GM18519 (cell line): ENCODE results near the gene EML6.

Experiments used
- ATAC-seq: cut with Tn5 transposase; IDR thresholded peaks from one replicate; pipeline ENCODE4 v1.9.1; 2021; ENCODE audit warnings: mild to moderate bottlenecking, moderate library complexity; ENCODE audit not compliant: unreplicated experiment, low FRiP score

EML6 gene

DNA sequence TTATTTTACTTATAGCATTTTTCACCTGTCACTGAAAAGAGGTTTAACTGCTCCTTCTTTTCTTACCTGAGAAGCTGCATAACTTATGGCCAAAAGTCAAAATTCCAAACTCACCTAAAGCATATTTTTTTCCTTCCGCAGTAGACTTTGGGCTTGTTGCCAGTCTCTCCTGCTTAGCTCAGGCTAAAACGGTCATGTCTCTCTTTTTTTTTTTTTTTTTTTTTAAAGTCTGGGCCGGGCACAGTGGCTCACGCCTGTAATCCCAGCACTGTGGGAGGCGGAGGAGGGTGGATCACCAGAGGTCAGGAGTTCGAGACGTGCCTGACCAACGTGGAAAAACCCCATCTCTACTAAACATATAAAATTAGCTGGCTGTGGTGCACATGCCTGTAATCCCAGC, 213.3 kb downstream of the EML6 start:
- ATAC-seq = no peak

DNA sequence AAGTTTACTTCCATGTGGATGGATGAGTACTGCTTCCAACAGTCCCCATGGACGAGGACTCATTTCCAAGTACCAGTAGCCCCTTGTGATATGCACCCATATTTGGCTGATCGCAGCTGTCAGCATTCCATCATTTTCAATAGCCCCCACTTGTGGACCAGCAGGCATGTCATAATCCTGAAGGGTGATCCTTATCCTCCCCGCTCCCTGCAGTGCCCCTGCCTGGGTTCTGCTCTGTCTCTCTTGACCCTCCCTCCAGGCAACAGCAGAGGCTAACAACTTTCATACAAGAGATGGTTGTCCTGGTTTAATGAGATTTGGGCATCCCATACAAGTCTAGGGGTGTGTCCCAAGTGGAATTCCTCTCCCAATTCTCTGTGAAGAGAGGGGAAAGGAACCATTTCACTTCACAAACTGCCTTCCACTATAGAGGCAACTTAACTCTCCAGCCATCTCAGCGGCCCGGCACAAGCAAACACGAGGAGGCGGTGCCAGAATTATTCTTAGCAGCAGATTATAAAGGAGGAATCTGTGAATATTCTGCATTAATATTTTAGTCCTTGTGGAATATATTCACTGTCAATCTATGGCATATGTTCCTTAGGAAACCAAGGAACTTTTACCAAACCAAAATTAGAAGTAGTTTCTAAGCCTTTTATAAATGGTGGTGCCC, 216.1 kb downstream of the EML6 start:
- ATAC-seq = no peak

DNA sequence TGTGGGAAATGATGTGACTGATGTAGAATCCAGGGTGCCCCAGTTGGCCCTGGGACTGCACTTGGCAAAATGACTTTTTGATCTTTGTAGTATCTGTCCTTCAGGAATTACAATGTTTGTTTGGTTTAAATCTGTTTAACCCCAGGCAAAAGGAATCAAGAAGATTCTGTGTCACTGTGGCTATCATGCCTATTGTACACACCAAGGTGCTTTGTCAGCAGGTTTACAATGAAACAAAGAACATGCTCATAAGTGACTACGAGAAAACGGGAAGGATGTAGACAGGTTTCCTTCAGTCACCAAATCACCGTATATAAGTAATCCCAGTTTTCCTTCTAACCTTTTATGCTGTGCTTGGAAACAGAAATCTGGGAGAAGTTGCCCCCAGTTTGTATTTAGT, 217.3 kb downstream of the EML6 start:
- ATAC-seq = no peak

DNA sequence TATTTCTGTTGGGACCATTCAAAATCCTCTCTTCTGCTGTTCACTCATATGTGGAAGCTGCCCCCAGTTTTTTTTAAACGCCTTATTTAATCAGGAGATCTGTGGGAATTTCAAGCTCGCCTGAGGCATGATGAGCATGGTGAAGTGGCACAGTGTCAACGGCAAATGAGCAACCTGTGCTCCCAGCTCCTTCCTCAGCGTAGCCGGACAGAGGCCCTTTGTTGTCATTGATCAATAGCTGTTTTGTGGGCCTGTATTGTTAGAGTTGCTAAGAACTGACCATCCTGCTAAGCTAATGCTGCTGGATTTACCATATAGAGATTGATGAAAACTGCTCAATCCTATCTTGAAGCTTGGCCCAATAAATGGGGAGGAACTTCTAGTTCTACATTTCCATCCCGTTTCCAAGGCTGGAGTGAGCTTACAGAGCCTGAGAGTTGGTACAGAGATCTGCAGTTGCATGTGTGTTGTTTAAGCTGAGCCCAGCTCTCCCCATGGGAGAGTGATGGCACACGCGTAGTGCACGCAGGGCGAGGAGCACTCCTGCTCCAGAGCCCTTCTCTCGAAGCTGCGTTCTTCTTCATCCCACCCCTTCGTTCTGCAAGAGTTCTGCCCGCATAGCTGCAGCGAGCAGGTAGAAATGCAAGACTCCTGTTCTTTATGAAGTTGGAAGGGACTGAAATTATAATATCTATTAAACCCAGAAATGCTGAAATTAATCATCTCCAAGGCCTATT, 218.0 kb downstream of the EML6 start:
- ATAC-seq = no peak

DNA sequence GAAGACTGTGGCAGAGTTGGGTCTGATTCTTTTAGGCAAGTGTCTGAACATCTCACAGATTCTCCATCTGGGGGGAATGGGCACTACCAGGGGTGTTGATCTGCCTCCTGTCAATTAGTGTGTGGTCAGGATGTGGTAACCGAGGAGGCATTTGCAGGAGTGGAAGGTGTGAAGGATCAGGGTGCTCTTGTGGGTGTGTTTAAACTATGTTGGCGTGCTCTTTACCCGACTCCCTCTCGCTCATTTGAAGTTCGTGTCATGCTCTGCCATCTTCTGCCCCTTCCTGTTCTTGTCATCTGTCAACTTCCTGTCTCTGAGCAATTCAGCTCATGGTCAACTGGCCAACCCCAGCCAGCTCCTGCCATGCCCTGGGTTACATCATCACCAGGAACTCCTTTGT, 218.9 kb downstream of the EML6 start:
- ATAC-seq = no peak

DNA sequence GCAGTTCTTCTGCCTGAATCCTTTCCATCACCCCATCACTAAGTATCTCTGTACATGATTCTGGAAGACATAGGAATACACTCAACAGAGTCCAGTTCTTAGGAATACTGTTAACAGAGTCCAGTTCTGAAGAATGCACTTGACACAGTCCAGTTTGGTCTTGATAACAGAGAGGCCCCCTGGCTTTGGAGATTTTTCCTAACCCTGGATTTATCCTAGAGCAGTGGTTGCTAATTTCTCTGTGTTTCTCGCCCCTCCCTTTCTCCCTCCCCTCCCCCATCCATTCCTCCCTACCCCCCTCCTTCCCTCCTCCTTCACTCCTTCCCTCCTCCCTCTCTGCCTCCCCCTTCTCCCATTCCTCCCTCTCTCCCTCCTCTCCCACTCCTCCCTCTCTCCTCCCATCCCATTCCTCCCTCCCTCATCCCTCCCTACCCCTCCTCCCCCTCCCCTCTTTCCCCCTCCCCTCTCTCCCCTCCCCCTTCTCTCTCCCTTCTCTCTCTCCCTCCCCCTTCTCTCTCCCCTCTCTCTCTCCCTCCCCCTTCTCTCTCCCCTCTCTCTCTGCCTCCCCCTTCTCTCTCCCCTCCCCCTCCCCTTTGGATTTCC, 221.4 kb downstream of the EML6 start:
- no peak for ATAC-seq

DNA sequence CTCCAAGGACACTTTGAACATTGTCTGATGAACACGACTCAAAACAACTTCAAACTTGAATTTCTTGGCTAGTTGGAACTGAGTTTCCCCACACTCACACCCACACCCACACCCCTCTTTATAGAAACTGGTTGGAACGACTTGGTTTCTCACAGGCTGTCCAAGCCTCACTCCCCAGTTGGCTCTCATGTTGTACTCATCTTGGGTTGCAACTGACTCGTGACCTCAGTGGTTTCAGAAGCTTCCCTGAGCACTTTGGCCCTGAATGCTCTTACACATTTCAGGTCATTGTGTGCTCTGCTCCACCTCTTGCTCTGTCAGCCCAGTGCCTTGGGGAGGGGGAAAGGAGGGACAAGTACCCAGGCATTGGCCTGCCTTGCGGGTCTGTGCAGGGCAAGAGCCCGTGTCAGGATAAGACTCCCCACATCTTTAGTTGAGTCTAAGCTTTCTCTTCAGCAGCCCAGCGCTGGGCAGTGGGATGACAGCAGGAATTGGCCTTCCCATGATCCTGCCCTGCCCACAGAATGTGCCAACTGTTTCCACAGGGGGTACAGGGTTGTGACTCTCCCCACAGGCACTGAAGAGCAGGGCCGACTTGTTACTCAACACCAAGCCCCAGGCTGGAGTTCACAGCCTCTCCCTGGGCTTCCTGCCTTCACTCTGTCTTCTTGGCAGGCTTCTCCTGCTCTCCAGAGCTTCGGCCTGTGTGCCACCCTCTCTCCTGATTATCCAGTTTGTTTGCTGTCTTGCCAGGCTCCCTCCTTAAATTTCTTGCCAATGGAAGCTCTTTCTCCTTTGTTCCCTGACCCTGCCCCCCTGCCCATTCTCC, 222.1 kb downstream of the EML6 start:
- no peak for ATAC-seq

DNA sequence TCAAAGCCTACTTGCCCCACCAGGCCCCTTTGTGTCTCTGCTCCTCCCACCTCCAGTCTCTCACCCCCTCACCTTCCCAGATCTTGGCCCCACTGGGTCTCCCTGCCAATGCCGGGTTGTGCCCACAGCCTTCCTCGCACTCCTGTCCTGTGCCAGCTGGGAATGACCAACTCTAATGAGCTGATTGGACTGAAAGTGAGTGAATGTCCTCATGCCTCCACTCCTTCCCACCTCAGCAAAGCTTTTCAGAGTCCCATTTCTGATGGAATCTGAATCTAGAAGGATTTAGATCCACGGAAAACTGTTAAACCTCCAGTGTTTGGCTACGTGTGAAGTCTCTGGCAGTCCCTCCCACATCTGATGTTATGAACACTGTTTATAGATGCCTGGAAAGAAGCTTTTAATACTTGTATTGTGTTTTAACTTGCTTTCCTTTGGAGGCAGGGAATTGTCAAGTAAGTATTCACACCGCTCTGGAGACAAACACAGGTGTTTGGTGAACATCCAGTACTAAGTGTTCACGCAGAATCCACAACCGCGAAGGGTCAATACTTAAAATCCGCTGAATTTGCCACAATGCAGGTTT, 222.9 kb downstream of the EML6 start:
- no peak for ATAC-seq

DNA sequence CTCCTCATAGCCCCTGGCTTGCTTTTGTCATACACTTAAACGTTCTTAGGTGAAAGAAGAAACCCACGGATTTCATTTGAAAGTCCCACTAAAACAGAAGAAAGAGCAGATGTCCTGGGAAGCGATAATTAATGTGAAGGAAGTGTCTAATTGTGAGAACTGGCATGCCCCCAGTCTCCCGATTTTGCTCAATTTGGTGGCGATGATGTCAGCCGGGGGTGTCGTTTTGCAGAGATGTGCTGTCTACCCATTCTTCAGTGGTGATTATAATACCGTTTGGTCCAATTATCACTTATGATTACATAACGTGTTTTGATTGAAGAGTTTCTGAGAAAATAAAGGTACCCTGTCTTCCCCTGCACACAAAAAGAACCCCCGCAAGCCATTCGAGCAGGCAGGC, 223.7 kb downstream of the EML6 start:
- ATAC-seq = no peak

DNA sequence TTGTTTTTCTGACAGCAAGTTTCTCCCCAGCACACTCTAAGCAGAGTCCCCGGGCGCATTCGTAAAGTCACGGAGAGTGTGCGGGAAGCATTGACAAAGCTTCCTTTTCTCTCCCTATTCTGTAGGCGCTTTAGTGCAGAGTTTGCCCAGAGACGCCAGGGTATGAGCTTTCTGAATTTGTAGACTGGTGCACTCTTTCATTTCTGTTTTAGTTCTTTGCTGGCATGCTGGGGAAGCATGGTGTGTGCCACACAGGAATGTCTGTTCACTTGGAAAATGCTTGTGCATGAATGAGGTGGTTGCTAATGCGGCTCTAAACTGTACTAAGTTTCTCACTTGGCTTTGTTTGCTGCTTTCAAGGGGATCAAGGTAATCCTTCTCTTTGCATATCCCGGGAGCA, 224.2 kb downstream of the EML6 start:
- no peak for ATAC-seq

DNA sequence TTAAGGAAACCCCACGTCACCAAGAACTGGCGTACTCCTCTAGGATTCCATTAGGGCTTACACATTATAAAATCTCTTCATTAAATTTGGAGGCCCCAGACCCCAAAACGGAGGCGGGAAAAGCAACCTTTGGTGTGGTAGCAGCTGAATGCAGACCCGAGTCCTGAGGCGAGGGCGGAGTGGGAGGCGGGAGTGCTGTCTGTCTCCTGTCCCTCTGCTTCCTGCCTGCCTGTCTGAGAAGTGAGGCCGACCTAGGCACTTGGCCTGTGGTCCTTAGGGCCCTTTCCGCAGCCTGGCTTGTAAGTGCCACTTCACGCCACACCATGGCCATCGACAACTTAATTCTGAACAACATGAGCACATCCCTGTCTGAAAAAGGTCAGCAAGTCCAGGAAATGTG, 224.7 kb downstream of the EML6 start:
- ATAC-seq = no peak

DNA sequence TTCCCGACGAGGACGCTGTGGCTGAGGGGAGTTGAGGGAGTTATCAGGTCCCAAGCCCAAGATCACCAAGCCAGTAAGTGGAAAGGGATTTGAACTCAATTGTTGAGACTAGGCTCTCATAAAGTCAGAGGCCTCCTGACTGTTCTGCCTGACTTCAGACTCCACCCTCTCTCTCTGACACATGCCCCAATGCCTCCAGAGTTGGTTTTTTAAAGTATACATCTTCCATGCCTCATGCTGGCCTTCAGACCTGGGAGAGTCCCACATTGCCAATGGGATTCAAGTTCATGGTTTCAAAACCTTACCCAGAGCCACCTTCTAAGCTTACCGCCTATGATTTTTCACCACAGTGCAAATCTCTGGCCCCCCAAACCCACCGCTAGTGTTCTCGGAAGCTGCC, 226.0 kb downstream of the EML6 start:
- no peak for ATAC-seq

DNA sequence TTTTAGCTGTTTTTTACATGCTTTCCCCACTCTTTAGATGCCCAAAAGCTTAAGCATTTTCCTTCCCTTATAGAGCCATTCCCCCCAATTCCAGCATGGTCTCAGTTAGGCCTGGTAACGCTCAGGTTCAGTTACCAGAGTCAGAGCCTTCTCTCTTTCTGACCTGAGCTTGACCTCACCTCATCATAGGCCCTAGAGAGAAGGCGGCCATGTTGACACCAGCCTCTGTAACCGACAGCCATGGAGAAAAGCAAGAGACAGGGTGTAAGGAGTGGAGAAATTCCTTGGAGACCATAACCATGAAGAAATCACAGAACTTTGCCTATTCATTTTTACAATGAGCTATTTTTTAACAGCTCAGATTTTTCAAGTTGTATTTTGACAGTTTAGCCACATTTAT, 227.3 kb downstream of the EML6 start:
- no peak for ATAC-seq

DNA sequence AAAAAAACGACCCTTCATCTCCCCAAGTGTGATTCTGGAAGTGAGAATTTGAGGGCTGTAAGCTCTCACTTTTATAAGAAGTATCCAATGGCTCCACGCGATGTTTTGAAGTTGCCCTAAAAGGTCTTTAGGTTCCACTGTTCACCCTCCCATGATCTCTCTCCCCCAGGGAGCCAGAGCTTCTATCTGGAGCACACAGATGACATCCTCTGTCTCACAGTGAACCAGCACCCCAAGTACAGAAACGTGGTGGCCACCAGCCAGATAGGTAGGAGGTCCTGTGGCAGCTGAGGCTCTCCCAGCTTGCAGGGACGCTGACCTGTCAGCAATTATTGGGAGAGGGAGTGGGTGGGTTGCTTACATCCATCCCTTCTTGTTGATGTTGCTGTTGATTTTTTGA, 229.0 kb downstream of the EML6 start:
- no peak for ATAC-seq

DNA sequence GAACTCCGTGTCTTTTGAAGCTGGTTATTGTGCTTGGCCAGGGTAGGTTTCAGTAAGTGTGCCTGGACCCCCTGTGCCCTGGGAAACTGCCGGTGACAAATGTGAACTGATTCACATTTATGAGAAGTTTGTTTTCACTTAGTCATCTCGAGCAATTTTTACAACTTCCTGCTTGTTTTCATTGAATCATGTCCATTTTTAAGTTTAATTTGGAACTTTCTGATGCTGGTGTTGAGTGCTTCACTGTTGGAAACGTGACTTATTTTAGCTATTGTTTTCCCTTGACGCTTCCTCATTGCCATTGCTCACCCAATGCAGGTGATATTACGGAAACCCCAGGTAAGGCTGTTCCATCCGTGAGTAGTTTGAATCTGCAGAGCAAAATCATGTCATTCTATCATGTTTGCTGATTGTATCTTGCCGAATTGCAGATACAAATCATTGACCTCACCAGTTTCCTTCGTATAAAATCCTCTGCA, 229.6 kb downstream of the EML6 start:
- ATAC-seq = no peak

DNA sequence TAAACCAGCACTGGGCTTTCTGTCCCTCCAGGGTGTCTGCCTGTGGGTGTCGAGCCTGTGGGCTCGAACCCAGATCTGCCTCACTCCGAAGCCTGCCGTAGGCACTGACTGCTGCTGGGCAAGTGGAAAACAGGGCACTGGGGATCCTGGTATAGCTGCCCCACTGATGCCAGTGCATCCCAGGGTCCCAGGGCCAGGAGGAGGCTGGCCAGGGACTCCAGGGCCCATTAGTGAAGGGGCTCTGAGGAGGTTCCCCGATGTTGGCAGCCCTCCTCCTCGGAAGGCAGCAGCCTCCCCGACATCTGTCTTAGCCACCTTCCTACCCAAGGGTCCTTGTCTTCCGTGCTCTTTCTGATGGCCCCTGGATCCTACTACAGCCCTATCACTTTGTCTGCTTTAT, 230.7 kb downstream of the EML6 start:
- ATAC-seq = no peak

DNA sequence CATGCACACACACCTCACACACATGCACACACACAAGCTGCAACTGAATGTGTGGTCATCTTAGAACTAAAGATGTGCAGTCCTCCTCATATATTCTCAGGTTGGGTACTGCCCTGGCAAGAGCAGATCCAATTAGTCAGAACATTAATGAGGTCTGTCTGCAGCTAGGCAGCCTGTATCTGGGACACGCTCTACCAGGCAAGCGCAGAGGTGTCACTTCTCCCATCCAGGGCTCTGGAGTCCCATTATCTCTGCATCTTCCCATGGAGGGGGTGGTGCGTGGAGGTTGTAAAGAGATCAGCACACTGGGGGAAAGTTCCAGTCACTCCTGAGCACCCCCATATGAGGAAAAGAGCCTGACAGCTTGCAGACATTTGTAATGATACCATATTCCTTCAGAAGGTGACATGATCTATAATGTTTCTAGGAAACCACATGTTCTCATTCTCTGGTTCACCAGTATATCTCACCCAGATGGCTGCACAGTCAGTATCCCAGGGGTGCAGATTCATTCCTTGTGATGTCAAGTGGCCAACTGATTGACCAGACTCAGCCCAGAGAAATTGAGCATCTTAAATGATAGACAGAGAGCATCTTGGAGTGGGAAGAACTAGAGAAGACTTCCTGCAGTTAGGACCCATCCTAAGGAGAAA, 231.4 kb downstream of the EML6 start:
- no peak for ATAC-seq

DNA sequence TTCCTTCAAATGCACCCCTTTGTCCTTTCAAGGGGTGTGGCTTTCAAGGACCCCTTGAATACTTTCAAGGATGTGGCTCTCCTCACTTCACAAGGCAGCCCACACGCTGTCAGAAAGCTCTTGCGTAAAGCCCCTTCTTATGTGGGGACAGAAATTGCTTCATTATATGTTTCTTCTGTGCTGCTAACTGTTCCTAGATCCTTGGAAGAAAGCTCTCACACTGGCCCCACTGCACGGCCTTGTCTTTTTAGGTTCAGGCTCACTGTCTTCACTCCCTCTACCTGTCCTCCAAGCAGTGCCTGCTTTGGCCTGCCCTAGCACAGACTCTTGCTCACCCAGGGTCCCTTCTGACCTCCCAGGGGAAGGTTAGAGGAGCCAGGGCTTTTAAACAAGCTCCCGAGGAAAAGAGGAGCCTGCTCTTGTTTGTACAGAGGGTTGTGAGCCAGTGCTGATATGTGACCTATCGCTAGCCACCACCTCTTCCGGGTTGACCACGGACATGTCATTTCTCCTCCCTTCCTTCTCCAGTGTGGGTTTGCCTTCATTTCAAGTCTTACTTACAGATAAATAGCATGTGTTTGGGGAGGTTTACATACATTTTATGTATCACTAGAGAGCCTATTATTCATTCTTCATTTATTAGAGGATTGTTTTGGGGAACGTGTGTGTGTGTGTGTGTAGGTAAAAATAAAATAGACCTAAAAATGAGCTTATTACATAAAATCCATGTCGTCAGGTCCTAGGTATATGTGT, 232.1 kb downstream of the EML6 start:
- ATAC-seq = no peak

DNA sequence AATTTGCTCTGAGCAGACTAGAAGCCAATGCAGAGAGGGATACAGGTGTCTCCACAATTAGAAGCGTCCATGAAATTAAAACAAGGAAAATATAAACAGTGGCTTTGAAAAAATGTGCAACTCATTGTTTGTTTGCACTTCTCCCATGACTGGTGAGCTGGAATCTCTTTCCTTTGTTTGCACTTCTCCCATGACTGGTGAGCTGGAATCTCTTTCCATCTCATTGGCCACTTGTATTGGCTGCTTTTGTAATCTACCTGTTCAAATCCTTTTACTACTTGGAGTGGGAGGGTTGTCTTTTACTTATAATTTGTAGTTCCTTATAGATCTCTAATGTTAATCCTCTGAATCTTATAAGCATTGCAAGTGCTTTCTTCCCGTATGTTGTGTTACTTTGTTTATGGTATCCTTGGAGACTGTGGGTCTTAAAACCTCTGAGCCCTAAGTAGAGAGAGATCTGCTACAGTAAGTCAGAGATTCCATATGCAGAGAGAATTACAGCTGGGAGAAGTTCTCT, 232.7 kb downstream of the EML6 start:
- ATAC-seq = no peak
